Measurements from ENCODE around the gene PLAC1.

GRCh38 chrX:134647477-134647877 lies 10.8 kb downstream of the PLAC1 start:
- TF ChIP-seq EZH2 (IDR thresholded peaks at IDR 0.05) (no peak), POLR2AphosphoS5 (IDR thresholded peaks at IDR 0.05; ENCODE audit: borderline replicate concordance, low read depth, low read length) (no peak)

All from SK-N-MC (cell line).